Activated T-helper 1 cell treated with anti-CD3 and anti-CD28 coated beads, Interleukin-2, amount 50 U/mL, for 16 hours (primary cell): ENCODE results near the gene LY86.
"Not testable (repeated sequence)": the region's sequence is repeated elsewhere in the genome, so short reads cannot be mapped to it uniquely, and the experiment has no call there.

ENCODE experiments used
- DNase-seq, 2 donors: peaks; one replicate each; pipeline ENCODE4 v3.0.0-alpha.2; 2020; ENCODE audit warnings: low read depth in 1 of 2, low spot score in 1 of 2

The LY86 gene

GRCh38 chr6:6650839-6651238, 62.3 kb downstream of the LY86 start:
- DNase-seq: no peak

- no peak for DNase-seq
Observed at GRCh38 chr6:6651335-6651734, 62.8 kb downstream of the LY86 start.

DNA sequence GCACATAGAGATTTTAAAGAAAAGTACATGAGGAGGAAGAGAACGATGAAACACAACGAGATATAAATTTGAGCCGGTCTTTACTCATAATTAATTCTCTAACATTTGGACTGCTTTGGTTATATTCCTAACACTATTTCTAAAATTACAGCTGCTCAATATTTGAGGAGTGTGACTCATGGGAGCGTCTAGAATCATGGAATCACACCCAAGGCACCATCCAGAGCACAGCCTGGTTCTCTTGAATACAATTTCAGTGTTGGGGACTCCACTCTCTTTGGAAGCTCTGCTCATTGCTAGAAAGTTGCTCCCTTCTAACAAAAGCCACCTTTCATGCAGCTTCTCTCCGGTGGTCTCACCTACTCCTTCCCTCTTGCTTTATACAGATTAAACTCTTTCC, 64.4 kb downstream of the LY86 start:
- DNase-seq: no peak

DNA sequence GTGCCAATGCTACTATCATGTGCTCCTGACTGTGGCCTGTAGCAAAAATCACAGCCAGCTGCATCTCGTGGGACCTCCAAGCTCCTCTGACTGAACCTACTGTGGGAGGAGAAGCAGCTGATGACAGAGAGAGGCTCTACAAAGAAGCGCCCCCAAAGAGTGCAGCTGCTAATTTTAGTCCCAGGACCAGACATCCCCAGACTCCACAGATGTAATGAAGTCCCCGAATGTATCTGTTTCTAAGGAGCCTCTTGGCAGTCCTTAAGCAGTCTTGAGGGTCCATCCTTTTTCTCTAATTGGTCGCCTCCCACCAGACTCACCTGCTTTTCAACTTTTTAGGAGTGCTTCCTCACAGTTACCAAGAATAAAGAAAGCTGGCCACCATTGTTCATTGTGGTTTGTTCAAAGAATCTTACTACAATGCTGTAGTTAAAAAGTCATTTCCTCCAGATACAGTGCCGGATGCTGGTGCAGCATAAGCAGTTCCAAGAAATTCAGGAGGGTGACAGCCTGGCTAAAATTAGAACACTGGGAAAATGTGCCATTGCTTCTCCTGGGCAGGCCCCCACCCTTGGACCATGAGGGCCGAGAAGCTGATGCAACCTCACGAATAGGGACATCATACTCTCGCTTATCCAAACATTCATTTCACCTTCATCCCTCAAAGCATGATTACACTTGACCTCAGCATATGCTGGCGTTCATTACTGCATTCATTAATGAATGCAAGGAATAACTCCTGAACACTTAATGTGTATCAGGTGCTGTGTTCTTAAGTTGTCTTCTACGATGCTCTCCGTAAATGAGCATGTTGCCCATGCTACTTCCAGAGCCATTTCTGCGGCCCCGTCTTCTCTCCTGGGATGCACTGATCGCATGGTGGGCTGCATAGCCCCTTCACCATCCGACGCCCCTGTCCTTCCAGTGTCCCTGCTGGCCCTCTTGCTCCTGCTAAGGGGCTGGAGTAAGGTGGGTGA, 66.4 kb downstream of the LY86 start:
- DNase-seq: no peak

GRCh38 chr6:6655805-6656251, 67.3 kb downstream of the LY86 start:
- DNase-seq: no peak

GRCh38 chr6:6656287-6656686, 67.8 kb downstream of the LY86 start:
- DNase-seq: no peak

- DNase-seq: no peak
Observed at GRCh38 chr6:6657085-6657819, 68.7 kb downstream of the LY86 start.

- DNase-seq: no peak
Observed at GRCh38 chr6:6657820-6658217, 69.3 kb downstream of the LY86 start.

GRCh38 chr6:6659600-6660327, 71.2 kb downstream of the LY86 start:
- DNase-seq: no peak

GRCh38 chr6:6660339-6661045, 72.0 kb downstream of the LY86 start:
- no peak for DNase-seq

GRCh38 chr6:6661191-6661590, 72.7 kb downstream of the LY86 start:
- no peak for DNase-seq

- DNase-seq: no peak
Observed at GRCh38 chr6:6661684-6662083, 73.2 kb downstream of the LY86 start.

DNA sequence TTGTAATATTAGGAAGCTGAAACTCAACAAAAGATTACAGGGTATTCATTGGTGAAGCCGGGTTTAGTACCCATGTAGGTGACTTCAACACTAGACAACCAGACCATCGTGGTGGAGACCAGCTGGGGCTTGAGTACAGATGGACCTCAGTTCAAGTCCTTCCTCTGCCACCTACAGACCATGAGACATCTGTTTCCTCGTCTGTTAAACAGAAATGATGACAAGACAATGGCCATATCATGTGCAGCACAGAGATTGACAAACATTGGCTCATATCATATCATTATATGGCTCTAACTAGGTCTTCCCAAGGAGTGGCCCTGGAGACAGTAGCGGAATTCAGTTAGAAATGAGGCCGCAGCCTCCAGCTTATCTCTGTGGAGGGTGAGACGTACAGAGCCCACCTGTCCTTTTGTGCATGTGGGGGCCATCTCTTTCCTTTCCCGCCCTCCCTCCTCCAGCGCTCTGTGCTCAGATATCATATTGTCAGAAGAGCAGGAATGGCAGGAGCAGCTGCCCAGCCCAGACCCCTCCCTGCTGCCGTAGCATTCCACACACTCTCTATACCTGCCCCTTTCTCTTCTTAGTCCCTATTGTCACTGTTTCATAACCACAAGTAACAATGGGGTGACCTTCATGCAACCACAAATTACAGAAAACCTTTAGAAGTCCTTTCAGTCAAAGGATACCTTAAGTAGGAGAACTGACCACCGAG, 75.1 kb downstream of the LY86 start:
- no peak for DNase-seq

DNA sequence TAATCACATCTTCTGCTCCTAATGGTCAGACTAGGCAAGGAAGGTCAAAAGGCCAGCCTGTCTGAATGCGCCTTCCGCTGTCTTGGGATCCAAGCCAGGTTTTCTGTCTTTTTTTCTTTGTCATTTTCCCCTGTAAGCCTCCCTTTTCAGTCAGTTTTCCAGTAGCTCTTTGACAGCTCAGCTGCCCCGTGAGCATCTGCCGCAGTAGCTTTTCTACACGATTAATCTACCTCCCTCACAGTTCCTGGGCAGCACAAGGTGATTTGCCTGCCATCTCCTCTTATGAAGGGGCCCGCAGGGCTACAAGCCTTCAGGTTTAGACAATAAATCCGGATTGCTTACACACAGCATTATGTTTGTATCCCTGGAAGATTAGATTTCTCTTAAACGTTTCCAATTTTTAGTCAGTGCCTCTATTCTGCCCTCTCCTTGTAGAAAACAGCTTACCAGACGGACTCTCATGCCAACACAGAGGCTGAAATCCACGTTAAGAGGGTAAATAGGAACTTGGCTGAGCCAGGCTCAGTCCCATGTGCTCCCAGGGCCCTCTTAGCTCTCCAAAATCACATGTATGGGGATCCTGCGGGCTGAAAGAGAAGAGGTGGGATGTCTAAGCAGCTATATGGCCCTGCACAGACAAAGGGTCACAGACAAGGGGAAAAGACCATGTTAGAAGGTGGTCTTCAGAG, 77.2 kb downstream of the LY86 start:
- no peak for DNase-seq

- DNase-seq: not testable (repeated sequence)
Observed at GRCh38 chr6:6670150-6670549, 81.6 kb downstream of the LY86 start.

DNA sequence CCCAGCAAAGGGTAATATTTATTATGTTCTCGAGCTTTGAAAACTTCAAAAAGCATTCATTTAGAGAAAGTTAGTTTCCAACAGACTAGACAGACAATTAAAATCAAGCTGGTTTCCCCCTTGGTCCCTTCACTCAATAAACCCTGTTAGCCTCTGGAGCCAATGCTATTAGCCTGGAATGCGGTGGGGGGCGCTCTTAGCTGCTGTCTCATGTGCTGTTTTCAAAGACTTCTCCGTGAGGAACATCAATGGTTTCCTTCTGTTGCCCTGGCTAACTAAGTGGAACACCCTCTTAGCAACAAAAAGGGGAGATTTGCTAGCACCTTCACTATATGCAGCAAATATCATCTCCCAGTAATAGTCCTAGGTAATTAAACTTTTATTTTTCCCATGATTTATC, 86.4 kb downstream of the LY86 start:
- DNase-seq: no peak

DNA sequence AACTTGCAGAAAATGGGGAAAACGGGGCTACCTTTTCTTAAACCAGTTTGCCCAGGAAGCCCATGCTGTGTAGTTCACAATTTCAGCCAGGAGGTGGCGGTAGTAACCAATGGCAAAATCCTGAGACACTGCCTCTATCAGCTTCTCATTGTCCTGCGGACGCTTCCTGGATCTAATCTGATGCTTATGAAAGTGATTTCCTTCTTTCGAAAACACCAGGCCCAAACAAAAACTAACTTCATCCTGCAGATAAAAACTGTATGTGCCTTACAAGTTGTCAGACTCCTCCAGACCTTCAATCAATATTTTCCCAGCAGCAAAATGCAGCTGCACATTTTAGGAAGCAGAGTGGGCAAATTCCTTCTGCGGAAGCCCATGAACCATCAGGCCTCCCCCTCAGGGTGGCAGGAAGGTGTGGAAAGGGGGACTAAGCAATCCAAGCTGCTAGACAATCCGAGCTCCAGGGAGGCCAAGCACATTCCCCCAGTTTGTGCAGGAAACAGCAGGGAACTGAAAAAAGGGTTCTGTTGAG, 88.5 kb downstream of the LY86 start:
- DNase-seq: peak; percentile 59 to 70

- no peak for DNase-seq
Observed at GRCh38 chr6:6678185-6678671, 89.7 kb downstream of the LY86 start.

GRCh38 chr6:6678811-6679210, 90.3 kb downstream of the LY86 start:
- DNase-seq: no peak
